HG03439 (cell line): ENCODE results near the gene CHCHD1.
"Not testable (repeated sequence)": the region's sequence is repeated elsewhere in the genome, so short reads cannot be mapped to it uniquely, and the experiment has no call there.

Experiments
- ATAC-seq: cut with Tn5 transposase; IDR thresholded peaks from one replicate; pipeline ENCODE4 v1.9.1; 2021; ENCODE audit warnings: mild to moderate bottlenecking, moderate library complexity; ENCODE audit not compliant: unreplicated experiment

Gene CHCHD1

DNA sequence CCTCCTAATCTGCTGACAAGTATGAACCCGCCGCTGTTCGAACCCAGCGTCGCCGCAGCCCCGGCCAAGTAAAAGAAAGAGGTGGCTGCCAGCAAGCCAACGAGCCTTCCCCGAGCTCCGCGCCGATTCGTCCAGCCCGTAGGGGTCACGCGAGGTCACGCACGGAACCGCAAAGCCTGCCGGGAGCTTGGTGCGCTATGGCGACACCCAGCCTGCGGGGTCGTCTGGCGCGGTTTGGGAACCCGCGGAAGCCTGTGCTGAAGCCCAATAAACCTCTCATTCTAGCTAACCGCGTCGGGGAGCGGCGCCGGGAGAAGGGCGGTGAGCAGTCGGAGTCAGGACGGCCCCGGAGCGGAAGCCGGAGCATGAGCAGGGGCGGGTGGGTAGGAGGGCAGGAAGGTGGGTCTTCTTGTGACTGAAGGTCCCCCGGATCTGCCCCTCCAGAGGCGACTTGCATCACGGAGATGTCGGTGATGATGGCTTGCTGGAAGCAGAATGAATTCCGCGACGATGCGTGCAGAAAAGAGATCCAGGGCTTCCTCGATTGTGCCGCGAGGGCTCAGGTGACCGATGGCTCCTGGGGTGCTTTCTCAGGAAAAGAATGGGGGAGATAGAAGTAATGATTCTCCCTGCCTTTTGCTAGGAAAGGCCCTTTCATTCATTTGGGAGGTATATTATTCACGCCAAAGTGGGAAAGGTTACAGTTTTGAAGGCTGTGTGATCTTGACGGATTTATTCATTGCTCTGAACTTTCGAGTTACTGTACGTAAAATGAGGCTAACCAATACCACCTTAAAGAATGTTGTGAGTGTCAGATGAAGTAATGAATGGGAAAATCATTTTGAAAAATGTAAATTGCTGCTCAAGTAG lies at the start of gene CHCHD1:
Gene CHCHD1 (plus strand): TSS at position 170 of the 870 bp plus-strand sequence. CDS start 28 bp downstream, at position 198.
- peak; percentile 55 for ATAC-seq

DNA sequence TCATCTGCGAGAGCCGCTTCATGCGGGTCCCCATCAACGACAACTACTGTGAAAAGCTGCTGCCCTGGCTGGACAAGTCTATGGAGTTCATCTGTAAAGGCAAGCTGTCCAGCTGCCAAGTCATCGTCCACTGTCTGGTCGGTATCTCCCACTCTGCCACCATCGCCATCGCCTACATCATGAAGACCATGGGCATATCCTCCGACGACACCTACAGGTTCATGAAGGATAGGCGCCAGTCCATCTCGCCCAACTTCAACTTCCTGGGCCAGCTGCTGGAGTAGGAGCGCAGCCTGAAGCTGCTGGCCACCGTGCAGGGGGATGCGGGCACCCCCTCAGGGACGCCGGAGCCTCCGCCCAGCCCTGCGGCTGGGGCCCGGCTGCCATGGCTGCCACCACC lies 49.4 kb upstream of the CHCHD1 start:
- no peak for ATAC-seq

GRCh38 chr10:73732931-73733623 lies 48.8 kb upstream of the CHCHD1 start:
- no peak for ATAC-seq

DNA sequence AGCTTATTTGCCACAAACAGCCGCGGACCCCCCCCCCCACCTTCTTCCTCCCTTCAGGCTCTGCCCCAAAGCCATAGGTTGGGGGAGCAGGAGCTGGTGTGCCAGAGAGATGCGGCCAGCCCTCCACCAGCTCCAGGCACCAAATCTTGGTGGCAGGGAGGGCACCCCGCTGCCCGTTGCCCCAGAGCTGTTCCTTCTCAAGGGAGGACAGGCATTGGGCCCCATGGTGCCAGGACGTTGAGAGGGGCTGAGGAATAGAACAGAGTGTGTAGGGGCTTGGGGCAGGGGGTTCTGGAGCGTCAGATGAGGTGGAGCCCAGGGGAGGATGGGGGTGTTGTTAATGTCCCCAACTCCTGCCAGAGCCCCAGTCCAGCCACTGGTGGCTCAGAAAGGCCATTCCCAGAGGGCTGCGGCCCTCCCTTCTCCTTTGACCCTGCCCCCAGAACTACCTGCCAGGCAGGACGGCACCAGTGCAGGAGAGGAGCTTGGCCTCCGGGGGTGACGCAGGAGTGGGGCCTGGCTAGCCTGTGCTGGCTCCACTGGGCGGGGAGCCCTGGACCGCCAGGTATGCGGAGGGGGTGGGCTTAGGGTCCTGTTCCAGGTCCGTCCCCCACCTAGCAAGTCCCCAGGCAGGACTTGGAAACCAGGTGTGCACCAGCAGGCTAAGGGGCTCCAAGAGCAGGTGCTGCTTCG lies 47.7 kb upstream of the CHCHD1 start:
- ATAC-seq, result no peak

- ATAC-seq, result no peak
These were observed 47.0 kb upstream of the CHCHD1 start for GRCh38 chr10:73734796-73735305.

DNA sequence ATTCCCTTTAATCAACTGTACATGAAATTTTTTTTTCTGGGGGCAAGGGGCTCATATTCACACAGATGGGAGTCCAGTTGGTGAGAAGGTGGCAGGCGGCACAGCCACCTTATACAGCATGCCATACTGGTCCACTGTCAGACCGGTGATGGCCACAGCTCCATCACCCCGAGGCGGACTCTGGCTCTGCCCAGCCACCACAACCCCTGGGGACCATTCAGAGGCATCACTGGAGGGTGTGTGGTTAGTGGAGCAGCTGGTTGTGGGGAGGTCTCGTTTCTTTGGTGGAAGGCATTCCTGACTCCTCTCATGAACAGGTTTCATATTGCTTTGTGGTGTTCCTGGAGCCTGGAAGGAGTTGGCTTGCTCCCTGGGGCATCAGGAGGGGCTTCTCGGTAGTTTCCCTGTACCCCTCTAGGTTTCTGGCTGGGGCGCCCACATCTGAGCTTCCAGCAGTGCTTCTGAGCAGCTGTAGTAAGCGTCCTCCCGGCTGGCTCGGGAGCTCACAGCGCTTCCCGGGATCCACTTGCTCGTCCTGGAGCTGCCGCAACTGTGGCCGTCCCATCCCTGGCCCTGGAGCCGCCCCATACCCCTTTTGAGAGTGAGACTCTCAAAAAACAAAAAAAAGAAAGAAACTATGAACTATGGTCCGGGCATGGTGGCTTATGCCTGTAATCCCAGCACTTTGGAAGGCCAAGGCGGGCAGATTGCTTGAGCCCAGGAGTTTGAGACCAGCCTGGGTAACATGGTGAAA lies 41.2 kb upstream of the CHCHD1 start:
- not testable (repeated sequence) for ATAC-seq

- ATAC-seq, result no peak
These were observed 39.5 kb upstream of the CHCHD1 start for GRCh38 chr10:73742454-73742734.

DNA sequence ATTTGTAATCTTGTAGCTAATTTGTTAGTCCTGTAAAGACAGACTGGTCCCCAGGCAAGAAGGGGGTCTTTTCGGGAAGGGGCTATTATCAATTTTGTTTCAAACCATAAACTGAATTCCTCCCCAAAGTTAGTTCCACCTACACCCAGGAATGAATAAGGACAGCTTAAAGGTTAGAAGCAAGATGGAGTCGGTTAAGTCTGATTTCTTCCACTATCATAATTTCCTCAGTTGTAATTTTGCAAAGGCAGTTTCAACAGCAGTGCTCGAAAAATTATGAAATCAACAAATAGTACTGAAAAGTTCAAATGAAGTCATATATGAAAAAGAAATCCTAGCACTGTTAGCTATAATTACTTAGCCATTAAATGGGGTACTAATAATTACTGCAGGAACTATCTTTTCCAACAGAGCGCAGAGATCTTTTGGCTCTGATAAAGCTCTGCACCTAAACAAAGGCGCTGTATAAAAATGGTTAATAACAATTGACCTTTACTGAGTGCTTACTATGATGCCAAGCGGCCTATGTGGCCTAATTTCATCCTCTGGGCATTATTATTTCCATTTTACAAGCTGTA lies 38.4 kb upstream of the CHCHD1 start:
- ATAC-seq, result no peak

DNA sequence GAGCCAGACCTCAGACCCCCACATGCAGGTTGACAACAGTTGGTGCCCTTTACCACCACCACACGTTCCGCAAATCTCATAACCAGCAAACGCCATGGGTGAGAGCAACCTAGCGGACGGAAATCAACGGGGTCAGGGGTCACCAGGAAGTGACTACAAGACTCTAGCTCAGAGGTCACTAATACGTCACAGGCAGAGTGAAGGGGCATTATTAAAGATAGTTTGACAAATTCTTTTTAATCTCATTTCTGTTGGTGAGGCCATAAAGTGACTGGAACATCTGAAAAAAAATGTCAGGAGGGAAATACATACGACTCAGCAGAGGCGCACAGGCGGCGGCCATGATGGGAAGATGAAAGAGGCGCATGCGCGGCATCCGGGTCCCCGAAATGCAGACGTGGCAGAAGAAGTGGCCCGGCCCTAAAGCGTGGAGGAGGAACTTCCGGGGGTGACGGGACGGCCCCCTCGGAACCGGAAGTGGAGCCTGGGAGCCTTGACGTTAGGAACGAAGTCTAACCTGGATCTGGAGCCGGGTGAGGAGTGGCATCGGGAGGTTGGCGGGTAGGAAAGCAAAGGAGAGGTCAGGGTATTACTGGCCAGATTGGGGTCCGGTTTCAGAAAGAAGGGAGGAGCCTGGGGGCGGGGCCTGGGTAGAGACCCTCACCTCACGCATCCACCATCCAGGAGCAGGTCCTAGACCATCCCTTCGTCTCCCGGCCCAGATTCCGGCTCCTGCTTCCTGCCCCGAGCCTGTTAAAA lies 37.8 kb upstream of the CHCHD1 start, which contains the start of gene SEC24C:
Gene SEC24C (plus strand): TSS at position 468 of the 759 bp plus-strand sequence. CDS start 2,461 bp downstream, outside the sequence.
- ATAC-seq, result peak; percentile 86

DNA sequence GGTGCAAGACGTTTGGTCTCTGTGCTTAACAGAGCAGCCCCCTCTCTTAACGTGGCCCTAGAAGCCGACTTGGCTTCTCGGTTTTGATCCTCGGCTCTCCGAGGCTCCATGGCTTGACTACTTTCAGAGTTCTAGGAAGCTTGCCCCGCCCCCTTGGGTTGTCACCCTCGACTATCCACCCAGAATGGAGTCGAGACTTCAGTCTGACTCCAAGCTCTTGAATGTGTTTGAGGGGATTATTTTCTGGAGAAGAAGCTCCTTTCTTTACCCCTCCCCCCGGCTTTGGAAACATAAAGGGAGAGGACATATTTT lies 37.2 kb upstream of the CHCHD1 start:
- peak; percentile 25 for ATAC-seq

DNA sequence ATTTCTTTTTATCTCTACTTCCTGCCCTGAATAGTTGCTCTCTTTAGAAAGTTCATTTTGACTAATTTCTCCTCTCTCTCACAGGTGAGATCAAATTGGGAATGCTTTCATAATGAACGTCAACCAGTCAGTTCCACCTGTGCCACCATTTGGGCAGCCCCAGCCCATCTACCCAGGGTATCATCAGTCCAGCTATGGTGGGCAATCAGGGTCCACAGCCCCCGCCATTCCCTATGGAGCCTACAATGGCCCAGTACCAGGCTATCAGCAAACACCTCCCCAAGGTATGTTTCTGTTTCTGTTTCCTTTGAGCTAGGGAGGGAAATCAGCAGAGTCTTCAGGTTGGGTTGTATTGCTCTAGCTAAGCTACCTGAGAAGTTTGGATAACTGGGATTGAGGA lies 35.1 kb upstream of the CHCHD1 start:
- no peak for ATAC-seq

GRCh38 chr10:73750819-73751218 lies 31.0 kb upstream of the CHCHD1 start:
- no peak for ATAC-seq

GRCh38 chr10:73756183-73756582 lies 25.7 kb upstream of the CHCHD1 start:
- ATAC-seq, result no peak

GRCh38 chr10:73758704-73759511 lies 22.9 kb upstream of the CHCHD1 start:
- ATAC-seq, result no peak

DNA sequence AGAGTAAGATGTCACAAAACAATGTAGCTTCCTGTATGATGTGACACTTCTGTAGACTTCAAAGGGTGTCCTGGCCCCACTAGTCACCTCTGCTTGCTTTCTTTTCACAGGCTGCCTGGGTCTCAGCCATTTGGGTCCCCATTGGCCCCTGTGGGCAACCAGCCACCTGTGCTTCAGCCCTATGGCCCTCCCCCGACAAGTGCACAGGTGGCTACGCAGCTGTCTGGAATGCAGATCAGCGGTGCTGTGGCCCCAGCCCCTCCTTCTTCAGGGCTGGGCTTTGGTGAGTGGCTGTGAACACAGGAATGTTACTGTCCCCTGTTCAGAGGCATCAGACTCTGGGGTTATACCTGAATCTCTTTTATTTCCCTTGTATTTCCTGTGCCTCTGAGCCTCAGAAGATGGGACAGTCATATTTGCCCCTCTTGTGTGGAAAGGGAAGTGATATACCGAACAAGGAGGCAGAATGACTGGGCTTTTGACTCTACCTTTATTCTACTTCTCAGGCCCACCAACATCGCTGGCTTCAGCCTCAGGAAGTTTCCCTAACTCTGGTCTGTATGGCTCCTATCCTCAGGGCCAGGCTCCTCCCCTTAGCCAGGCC lies 22.2 kb upstream of the CHCHD1 start:
- ATAC-seq, result no peak

DNA sequence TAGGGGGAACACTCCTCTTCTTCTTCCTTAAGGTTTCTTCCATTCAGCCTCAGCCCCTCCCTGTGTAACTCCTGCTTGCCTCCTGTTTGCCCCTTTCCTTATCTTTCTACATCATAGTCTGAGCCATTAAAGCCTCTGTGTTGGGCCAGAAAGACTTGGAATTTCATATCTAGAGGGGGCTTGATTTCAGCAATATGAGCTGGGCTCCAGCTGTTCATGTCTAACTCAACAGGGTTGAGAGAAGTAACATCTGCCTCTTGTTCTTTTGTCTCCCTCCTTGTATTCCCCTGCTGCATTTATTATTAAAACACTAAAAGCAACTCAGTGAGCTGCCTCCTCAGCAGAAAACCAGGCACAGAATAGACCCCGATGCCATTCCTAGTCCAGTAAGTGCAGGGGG lies 20.1 kb upstream of the CHCHD1 start:
- no peak for ATAC-seq

- no peak for ATAC-seq
These were observed 18.9 kb upstream of the CHCHD1 start for GRCh38 chr10:73762915-73763314.

GRCh38 chr10:73763343-73763742 lies 18.5 kb upstream of the CHCHD1 start:
- ATAC-seq, result no peak

GRCh38 chr10:73765066-73765465 lies 16.8 kb upstream of the CHCHD1 start:
- no peak for ATAC-seq
